Skeletal muscle cell (primary cell): Measurements from ENCODE around the gene CNNM2.

Source experiments
- DNase-seq: peaks from one replicate; pipeline ENCODE4 v3.0.0-alpha.2; 2010; ENCODE audit warnings: low read depth
- H3K4me3 ChIP-seq: 2 replicates; pipeline ENCODE4 v1.5.1; 2011; ENCODE audit warnings: low read depth, mild to moderate bottlenecking, control low read depth, low read length, moderate library complexity

Gene CNNM2

DNA sequence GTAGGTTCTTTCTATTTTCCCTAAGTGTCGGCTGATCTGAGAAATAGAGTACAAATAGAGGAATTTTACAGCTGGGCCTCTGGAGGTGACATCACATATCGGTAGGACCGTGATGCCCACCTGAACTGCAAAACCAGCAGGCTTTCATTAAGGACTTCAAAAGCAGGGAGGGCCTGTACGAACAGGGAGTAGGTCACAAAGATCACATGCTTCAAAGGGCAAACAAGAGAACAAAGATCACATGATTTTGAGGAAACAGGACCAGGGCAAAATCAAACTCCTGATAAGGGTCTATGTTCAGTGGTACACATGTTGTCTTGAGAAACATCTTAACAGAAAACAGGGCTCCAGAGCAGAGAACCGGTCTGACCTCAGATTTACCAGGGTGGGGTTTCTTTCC is 88.9 kb downstream of the CNNM2 start:
- H3K4me3 ChIP-seq = no peak overlapping the region
- no peak for DNase-seq

DNA sequence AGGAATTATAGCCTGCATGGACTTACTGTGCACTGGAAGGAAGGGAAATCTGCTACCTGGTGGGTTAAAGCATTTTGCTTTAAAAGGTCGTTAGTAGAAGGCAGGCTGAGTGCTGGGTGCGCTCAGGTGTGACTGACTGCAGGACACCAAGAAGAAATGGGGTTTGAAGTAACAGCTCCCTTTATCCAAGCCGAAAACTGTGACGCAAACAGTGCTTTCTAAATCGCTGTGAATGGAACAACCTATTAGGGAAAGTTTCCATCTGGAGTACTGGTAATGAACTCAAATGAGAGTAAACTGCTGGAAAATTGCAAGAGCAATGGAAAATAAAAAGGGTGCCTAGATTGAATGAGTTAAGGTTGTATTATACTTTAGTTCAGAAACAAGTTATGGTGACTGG is 95.3 kb downstream of the CNNM2 start:
- H3K4me3 ChIP-seq = no peak overlapping the region
- no peak for DNase-seq

DNA sequence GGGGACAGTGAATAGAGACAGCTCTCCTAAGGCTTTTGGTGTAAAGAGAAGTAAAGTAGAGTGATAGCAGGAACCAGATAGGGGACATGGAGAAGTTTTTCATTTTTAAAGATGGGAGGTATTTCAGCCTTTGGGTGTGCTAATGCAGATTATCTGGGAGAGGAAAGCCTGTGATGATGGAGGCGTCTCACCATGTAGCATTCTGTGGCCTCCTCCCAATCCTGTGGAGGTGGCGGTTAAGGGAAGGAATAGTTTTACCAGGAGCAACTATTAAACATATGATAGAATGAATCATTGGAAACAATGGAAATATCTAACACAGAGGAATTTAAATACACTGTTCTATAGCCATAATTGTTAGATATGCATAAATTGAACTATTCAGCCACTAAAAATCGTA is 101.3 kb downstream of the CNNM2 start:
- no peak overlapping the region for H3K4me3 ChIP-seq
- DNase-seq = no peak

DNA sequence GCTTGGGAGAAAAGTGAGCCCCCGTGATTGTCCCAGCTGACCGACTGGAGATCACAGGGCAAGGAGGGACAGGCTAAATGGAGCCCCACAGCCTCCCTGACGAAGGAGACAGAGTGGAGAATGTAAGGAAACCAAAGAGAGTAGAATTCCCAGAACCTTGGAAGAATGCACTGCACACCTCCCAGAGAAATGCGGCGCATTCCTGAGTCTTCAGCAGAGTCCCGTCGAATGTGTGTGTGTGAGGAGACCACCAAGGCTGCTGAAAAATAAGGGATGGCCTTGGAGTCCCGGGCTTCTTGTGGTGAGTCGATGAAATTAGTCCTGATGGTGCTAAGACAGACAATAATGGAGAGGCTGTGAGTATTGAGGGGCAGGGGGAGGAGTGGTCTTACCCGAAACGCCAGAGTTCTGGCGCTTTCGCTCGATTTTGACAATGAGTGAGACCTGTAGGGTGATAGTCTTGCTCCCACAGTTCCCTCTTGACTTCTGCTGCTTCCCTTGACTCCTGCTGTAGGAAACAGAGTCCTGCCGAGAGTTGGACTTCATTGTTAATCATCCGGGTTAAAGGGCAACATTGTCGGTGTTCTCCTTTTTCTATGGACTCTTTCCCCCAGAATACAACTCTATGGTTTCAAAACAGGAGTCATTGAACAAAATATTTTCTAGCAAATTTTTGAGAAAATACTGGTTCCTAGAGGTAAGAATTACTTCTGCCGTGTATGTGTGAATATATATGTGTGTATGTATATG is 103.2 kb downstream of the CNNM2 start:
- DNase-seq = no peak
- H3K4me3 ChIP-seq = no peak overlapping the region

DNA sequence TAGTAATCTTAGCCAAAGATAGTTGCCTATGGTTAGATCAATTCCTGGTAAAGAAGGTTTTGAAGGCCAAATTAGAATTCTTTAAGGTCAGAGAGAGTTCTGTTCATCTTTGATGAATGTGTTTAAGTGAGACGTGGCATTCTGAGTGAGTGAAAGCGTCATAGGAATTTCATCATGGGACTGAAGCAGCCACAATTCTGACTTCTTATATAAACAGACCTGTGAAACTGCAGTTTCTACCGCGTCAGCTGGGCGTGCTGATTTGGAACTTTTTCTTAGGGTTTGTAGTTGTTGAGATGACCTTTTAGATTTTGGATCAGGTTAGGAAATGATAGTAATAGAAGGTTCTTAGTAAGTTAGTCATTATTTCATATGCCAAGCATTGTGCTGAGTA is 103.8 kb downstream of the CNNM2 start:
- H3K4me3 ChIP-seq = no peak overlapping the region
- DNase-seq = no peak

DNA sequence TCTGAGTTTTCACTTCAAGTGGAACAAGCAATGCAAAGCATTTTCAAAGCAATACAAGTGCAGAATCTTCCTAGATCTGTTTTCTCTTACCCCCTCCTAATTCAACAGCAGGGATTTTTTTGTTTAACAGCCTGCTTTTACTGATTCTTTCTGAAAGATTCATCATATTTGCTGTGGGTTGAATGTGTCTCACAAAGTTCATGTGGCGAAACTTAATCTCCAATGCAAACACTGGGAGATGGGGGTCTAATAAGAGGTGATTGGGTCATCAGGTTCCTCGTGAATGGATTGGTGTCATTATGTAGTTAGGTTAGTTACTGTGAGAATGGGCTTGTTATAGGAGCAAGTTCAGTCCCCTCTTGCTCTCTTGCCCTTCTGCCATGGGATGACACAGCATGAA is 107.6 kb downstream of the CNNM2 start:
- DNase-seq = no peak
- no peak overlapping the region for H3K4me3 ChIP-seq

DNA sequence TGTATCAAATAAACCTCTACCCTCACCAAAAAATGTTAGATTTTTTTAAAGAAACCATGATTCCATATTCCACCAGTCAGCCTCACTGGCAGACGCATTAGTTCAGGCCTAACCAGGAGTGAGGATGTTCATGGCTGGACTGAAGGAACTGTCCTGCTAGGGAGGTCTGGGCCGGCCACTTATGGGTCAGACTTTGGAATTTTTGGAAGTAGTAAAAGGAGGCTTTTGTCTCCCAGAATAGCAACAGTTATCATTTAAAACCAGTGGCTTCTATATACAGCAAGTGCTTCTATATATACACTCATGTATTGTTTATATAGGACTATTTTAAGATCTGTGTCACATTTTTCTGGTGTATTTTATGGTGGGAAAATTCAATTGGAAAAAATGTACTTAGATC is 120.5 kb downstream of the CNNM2 start:
- no peak for DNase-seq
- no peak overlapping the region for H3K4me3 ChIP-seq

DNA sequence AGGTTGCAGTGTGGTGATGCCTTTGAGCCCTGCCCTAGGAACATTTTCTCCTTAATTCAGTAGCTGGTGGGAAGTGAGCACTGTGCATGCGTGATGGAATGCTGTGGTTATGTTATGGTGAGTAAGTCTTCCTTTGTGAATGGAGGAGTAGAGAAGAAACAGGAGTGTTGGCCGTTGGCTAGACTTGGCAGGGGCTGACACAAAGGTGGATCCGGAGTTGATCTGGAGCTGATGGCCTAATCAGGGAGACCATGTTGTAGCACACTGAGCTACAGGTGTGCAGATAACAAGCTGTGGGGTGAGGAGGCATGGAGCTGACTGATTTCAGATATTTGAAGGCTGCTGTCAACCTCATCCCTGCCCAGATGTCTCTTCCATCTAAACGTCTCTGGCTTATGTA is 122.3 kb downstream of the CNNM2 start:
- DNase-seq = peak; percentile 7
- H3K4me3 ChIP-seq = no peak overlapping the region

DNA sequence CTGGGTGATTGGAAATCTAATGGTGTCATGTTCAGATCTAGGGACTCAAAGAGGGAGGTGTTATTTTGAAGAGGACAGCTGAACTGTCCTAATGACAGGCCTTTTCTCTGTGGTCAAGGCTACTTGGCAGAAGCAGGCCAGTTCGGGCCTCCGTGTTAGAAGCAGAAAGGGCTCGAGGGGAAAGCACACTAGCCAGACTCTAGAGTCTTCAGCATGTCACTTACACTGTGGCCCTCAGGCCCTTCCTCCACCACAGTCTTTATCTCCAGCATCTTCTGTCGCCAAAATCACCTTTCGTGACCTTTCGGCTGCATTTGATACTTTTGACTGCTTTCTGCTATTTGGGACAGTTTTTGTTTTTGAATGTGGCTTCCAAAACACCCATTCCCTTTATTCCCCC is 123.3 kb downstream of the CNNM2 start:
- no peak for DNase-seq
- H3K4me3 ChIP-seq = no peak overlapping the region

DNA sequence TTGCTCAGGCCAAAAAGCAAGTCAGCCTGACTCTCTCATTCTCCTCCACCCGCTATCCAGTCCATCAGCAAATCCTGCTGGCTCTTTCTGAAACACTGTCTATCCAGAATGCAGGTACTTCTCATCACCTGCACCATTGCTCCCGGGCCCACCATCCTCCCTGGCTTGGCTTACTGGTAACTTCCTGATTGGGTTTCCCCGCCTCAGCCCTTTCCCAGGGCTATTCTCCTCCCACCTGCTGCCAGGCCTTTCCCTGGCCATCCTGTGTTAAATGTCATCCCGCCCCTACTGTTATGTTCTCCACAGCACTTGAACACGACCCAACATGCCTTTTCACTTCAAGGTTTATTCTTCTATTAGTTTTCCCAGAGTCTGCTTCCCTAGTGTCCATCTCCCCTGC is 124.0 kb downstream of the CNNM2 start:
- no peak for DNase-seq
- H3K4me3 ChIP-seq = no peak overlapping the region

DNA sequence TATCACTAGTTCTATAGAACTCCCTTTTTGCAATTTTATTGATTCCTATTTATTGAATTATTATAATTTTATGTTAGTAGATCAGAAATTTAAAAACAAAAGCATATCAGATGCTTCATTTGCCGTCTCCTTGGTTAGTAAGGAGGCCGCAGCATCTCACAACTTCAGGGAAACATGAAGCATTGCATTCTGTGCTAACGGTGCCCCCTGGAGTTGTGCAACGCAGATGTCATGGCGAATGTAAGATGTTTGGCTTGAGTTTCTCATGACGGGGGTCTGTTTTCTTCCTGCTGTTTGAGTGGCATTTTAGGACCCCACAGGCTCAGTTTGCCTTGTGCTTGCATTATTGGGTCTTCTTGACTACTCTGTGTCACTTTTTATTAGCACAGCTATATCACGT is 124.8 kb downstream of the CNNM2 start:
- no peak for DNase-seq
- H3K4me3 ChIP-seq = no peak overlapping the region

DNA sequence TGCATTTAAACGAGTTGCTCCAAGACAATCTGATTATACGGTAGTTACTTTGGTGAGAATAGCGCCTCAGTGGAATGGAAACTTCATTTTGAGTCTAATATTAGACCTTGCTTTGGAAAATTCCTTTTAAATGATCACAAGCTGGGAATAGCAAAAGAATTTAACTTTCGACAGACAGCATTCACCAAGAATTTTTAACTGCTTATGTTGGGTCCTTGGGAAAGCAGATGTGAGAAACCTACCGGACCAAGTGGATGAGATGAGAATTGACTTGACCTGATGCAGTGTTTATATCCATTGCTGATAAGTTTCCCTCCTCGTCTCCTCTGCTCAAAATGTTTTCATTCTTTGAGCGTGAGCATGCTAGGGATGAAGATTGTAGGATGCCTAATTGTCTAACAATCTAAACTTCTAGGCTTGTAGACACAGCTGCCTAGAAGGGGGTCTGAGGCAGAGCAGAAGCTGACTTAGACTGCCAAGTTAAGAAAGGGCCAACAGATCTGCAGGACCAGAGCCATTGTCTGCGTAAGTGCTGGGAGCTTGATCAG is 126.9 kb downstream of the CNNM2 start:
- DNase-seq = no peak
- no peak overlapping the region for H3K4me3 ChIP-seq

DNA sequence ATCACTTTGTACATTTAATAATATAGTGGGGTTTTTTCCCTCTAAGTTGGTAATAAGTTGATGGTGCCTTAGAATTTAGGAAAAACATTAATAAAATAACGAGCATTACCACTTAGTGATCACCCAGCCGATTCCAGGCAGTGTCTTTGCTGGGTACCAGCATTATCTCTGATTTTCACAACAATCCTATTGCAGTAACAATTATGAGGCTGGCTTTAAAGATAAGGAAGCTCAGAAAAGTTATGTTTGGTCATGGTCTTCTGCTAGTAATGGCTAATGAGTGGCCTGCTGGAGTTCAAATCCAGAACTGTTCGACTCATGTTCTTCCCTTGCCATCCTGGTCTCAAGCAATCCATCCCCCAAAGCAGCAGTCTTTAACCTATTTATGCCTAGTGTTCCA is 127.9 kb downstream of the CNNM2 start:
- no peak for DNase-seq
- H3K4me3 ChIP-seq = no peak overlapping the region

DNA sequence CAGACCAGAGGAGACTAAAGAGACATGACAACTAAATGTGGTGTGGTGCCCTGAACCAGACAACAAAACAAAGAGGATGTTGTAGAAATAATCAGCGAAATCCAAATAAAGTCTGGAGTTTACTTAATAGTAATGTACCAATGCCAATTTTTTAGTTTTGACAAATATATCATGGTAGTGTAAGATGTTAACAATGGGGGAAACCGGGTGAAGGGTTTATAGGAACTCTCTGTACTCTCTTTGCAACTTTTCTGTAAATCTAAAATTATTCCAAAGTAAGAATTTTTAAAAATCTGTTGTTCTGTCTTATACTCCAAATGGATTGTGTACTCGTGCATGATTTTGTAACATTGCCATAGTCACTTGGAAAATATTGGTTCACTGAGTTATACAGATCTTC is 129.3 kb downstream of the CNNM2 start:
- no peak for DNase-seq
- H3K4me3 ChIP-seq = no peak overlapping the region

DNA sequence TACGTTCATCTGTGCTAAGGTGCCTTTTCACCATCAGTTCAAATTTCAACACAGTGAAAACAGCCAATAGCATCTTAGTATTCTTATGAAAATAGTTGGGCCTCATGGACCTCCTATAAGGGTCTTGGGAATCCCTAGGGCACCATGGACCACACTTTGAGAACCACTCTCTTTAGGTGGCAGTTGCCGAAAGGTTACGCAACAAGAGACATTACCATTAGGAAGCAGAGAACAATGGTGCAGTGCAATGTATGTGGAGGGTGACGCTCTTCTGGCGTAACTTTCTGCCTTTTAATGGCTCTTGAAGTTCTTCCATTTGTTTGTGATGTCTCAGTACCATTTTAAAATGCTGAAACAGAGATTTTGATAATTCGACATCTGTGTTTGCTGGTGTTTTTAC is 131.1 kb downstream of the CNNM2 start:
- DNase-seq = no peak

DNA sequence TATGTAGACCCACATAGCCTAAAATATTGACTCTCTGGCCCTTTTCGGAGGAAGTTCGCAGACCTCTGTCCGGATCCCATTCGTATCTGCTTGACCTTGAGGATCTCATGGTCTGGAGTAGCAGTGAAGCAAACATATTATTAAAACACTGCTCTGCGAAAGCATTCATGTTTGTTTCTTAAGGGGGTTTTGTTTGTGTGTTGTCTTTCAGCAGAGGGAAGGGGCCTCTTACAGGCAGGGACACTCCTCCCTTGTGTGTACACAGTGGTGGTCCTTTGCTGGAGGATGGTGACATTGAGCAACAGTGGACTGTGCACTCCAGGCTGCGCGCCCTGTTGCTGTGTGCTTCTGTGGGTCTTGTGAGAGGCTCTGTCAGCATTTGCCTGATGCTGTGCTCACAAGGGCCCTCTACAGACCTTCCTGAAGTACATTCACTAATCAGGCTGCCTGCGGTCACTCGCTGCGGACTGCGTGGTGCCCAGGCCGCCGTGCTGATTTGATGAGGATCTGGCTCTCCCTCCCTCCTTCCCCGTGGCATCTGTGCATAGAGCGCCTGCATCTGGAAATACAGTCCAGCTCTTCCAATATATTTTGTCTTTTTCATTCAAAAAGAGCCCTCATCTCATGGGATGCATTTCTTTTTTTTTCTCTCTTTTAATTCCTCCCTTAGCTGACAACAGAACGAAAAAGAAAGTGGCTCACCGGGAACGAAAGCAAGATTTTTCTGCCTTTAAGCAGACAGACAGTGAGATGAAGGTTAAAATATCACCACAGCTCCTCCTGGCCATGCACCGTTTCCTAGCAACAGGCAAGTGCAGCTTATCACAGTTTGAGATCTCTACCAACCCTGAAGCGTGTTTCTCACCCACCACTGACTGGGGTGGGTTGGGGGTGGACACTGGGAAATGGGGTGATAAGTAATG is 135.8 kb downstream of the CNNM2 start:
- peak; percentile 21 for DNase-seq
- H3K4me3 ChIP-seq = peak overlapping the region; percentile 26

More for the DNA sequence above, 131.1 kb downstream of the CNNM2 start:
- no peak overlapping the region for H3K4me3 ChIP-seq

DNA sequence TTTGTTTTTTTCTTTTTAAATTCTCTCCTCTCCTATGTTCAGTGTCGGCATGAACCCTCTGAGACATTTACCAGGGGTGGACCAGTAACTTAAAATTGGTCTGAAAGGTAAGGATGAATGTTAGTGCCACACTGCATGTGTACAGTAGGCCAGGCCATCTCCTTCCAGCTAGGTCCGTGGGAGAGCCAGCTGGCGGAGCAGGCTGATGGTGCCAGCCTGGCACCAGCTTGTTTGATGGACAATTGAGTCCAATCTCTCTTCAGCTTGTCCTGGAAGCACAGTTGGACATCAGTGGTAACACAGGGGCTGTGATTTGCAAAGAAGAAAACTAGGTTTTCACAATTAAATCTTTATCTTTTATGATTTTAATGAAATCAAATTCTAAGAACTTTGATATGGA is 136.5 kb downstream of the CNNM2 start:
- no peak overlapping the region for H3K4me3 ChIP-seq
- no peak for DNase-seq

DNA sequence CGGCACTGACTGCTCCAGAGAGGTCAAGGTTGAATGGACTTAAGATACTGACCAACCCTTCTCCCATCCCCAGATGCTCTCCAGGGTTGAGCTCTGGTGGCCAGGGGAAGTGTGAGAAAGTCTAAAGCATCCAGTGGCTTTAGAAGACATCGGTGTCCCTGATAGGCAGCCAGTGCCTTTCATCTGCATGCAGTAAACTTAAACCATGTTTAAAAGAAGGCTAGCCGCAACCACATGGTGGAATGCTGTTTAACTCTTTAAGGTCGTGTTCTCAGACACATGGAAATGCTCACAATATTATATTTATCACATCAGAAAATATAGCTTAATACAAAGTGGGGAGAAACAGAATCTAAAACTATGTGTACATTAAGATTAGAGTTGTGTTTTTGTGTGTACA is 137.0 kb downstream of the CNNM2 start:
- no peak overlapping the region for H3K4me3 ChIP-seq
- no peak for DNase-seq

DNA sequence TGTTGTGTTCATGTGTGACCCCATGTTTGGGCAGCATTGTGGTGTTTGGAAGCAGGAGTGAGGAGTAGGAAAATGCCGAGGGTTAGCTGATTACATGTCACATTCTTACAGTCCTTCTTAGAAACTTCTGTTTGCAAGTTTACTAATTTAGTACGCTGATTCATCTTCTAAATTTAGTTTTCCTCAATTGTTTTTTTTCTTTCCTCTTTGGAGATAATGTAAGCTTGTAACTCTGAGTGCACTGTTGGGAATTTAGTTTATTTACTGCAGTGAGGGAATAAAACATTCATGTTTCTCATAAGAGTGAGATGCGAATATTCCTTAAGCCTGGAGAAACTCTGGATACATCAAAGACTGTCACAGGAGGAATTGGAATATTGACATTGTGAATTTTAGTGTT is 139.9 kb downstream of the CNNM2 start:
- DNase-seq = no peak
- H3K4me3 ChIP-seq = no peak overlapping the region

DNA sequence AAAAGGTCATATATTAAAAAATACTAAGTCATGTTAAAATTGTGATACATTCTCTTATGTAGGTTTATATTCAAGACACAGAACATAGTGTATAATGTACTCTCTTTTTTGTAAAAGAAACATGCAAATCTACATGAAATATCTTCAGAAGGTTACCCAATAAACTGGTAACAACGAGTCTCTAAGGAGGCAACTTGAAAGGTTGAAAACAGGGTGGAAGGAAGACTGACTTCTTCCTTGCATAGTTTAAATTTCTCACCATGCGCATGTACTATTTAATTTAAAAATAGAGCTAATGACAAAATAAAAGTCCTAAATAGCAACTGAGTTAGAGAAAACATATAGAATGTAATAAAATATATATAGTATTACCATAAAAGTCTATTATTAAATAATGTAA is 142.5 kb downstream of the CNNM2 start:
- no peak for DNase-seq
- H3K4me3 ChIP-seq = no peak overlapping the region
